Gastroesophageal sphincter (tissue), 3 donors: ENCODE data around the gene SMPD3.

Experiments used
- CTCF ChIP-seq, 4 experiments: fragments of 200-600 bp in 2 of 4; fragments of 450-650 bp in 2 of 4; sonication (generic) in 1 of 4; IDR thresholded peaks; one replicate each; pipeline ENCODE4 v1.5.1; 2017 to 2019; ENCODE audit warnings: antibody characterized with exemption in 4 of 4, mild to moderate bottlenecking in 2 of 4, moderate library complexity in 2 of 4
- EP300 ChIP-seq: sonication (generic); formaldehyde crosslinking; IDR thresholded peaks from one replicate; pipeline ENCODE4 v1.6.1; 2017; ENCODE audit warnings: antibody characterized with exemption, mild to moderate bottlenecking

- TF ChIP-seq CTCF (IDR thresholded peaks at IDR 0.05) (no peak), EP300 (no peak)
Measured at GRCh38 chr16:68389750-68390371, 58.4 kb downstream of the SMPD3 start.
